ENCODE data around the gene ATL1. TPM values are rescaled to one million over a fixed set of nuclear protein-coding genes. Genes with fewer than 3 reads are reported as not detected.

The ATL1 gene
- total RNA-seq, 1 experiment from 2014 or later, result 1.5 TPM

GRCh38 chr14:50512463-50512862 lies 47.5 kb upstream of the ATL1 start:
- Histone ChIP-seq H3K27ac (ENCODE audit: low read length) (no peak overlapping the region), H3K4me1 (ENCODE audit: control insufficient read depth, insufficient read depth, low read length) (peaks cover 3% of the 10 kb centered on the region; the same call in 1 of the 2 replicates), H3K27me3 (ENCODE audit: control insufficient read depth, insufficient read depth, low read length) (no peaks in the 10 kb centered on the region), H3K9me3 (ENCODE audit: control insufficient read depth, insufficient read depth, low read depth, low read length) (no peaks in the 10 kb centered on the region), H3K36me3 (ENCODE audit: control insufficient read depth, insufficient read depth, low read length) (no peaks in the 10 kb centered on the region), H3K4me3 (ENCODE audit: low read depth in 2 of 2, low read length in 2 of 2) (no peak overlapping the region)
- intact Hi-C loops (cut with micrococcal nuclease; ENCODE audit: unreplicated experiment), result no loop called here
- ATAC-seq, result no peak
- no peak for DNase-seq (ENCODE audit: low read depth, low spot score)
- CTCF ChIA-PET, result no interaction called here
- POLR2A ChIA-PET, result no interaction called here
- BruUV-seq (replicated peaks), result no TSS peak
- in situ Hi-C loops (cut with HindIII; ENCODE audit: low pct_unique_long_range_greater_than_20kb, low sequenced_read_pairs), result no loop called here
- no peak for TF ChIP-seq TCF7L2 (IDR thresholded peaks at IDR 0.05; ENCODE audit: low read depth, low read length)
- TF ChIP-seq, protein P1, sequence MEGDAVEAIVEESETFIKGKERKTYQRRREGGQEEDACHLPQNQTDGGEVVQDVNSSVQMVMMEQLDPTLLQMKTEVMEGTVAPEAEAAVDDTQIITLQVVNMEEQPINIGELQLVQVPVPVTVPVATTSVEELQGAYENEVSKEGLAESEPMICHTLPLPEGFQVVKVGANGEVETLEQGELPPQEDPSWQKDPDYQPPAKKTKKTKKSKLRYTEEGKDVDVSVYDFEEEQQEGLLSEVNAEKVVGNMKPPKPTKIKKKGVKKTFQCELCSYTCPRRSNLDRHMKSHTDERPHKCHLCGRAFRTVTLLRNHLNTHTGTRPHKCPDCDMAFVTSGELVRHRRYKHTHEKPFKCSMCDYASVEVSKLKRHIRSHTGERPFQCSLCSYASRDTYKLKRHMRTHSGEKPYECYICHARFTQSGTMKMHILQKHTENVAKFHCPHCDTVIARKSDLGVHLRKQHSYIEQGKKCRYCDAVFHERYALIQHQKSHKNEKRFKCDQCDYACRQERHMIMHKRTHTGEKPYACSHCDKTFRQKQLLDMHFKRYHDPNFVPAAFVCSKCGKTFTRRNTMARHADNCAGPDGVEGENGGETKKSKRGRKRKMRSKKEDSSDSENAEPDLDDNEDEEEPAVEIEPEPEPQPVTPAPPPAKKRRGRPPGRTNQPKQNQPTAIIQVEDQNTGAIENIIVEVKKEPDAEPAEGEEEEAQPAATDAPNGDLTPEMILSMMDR (IDR thresholded peaks at IDR 0.05), result no peak
- no peak for TF ChIP-seq POLR2AphosphoS5 (IDR thresholded peaks at IDR 0.05; ENCODE audit: low read depth, low read length)
- TF ChIP-seq, protein P2, sequence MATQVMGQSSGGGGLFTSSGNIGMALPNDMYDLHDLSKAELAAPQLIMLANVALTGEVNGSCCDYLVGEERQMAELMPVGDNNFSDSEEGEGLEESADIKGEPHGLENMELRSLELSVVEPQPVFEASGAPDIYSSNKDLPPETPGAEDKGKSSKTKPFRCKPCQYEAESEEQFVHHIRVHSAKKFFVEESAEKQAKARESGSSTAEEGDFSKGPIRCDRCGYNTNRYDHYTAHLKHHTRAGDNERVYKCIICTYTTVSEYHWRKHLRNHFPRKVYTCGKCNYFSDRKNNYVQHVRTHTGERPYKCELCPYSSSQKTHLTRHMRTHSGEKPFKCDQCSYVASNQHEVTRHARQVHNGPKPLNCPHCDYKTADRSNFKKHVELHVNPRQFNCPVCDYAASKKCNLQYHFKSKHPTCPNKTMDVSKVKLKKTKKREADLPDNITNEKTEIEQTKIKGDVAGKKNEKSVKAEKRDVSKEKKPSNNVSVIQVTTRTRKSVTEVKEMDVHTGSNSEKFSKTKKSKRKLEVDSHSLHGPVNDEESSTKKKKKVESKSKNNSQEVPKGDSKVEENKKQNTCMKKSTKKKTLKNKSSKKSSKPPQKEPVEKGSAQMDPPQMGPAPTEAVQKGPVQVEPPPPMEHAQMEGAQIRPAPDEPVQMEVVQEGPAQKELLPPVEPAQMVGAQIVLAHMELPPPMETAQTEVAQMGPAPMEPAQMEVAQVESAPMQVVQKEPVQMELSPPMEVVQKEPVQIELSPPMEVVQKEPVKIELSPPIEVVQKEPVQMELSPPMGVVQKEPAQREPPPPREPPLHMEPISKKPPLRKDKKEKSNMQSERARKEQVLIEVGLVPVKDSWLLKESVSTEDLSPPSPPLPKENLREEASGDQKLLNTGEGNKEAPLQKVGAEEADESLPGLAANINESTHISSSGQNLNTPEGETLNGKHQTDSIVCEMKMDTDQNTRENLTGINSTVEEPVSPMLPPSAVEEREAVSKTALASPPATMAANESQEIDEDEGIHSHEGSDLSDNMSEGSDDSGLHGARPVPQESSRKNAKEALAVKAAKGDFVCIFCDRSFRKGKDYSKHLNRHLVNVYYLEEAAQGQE (IDR thresholded peaks at IDR 0.05; ENCODE audit: insufficient read depth in 1 of 2, low read depth in 2 of 2, low read length in 1 of 2), result no peak
- no peak for TF ChIP-seq SIN3A (IDR thresholded peaks at IDR 0.05; ENCODE audit: borderline replicate concordance, insufficient read depth, low read depth, low read length)

DNA sequence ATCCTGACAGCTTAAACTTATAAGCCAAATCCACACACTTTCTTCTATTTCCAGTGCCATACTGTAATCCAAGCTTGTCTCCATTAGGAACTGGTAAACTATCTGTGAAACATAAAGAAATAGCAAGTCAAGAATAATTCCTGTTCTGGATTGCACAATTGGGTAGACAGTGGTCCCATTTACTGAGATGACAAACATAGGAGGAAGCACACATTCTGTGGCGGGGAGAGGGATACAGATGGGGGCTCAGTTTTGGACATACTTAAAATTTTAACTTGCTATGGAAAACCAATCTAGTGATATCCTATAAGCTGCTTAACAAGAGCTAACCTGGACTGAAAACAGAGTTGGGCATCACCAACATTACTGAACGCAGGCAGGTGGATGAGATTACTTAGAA lies 43.9 kb upstream of the ATL1 start:
- no peak for TF ChIP-seq SIN3A (IDR thresholded peaks at IDR 0.05; ENCODE audit: borderline replicate concordance, insufficient read depth, low read depth, low read length)
- TF ChIP-seq, protein P1 (IDR thresholded peaks at IDR 0.05), result no peak
- Histone ChIP-seq H3K4me3 (ENCODE audit: low read depth in 2 of 2, low read length in 2 of 2) (no peak overlapping the region), H3K4me1 (ENCODE audit: control insufficient read depth, insufficient read depth, low read length) (no peaks in the 10 kb centered on the region), H3K27ac (ENCODE audit: low read length) (no peak overlapping the region), H3K27me3 (ENCODE audit: control insufficient read depth, insufficient read depth, low read length) (no peaks in the 10 kb centered on the region), H3K36me3 (ENCODE audit: control insufficient read depth, insufficient read depth, low read length) (no peaks in the 10 kb centered on the region), H3K9me3 (ENCODE audit: control insufficient read depth, insufficient read depth, low read depth, low read length) (no peaks in the 10 kb centered on the region)
- ATAC-seq, result no peak
- intact Hi-C loops (cut with micrococcal nuclease; ENCODE audit: unreplicated experiment), result no loop called here
- in situ Hi-C loops (cut with HindIII; ENCODE audit: low pct_unique_long_range_greater_than_20kb, low sequenced_read_pairs), result no loop called here
- CTCF ChIA-PET, result no interaction called here
- DNase-seq (ENCODE audit: low read depth, low spot score), result no peak
- BruUV-seq (replicated peaks), result no TSS peak
- POLR2A ChIA-PET, result no interaction called here

All from Panc1 (cell line).